Measurements from ENCODE around the gene GRM1. TPM values are rescaled to one million over a fixed set of nuclear protein-coding genes. Genes with fewer than 3 reads are reported as not detected.

GRM1 gene
- total RNA-seq, 2 donors from 2014 or later: not detected

DNA sequence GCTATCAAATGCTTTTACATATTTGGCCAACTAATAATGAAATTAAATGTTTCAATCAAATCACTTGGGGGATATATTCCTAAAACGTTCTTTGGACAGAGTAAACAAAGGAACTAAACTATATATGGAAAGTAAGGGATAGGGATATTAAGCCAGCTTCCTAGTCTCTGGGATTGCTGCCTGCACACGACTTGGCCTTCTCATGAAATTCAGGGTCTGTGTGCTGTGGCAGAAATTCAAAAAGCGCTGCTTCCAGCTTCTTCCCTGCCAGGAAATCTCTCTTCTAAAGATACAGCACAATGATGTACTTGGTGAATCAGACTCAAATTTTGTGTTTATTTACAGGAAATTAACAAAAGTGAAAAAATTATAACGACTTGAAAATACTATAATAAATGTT, 308.5 kb downstream of the GRM1 start:
- no peaks in the 10 kb centered on the region for H3K27me3 Mint-ChIP-seq (ENCODE audit: low read depth)
- H3K27ac Mint-ChIP-seq: no peak overlapping the region
- ATAC-seq (replicated peaks in 1 of 2) (no peak), DNase-seq (no peak)
- no peaks in the 10 kb centered on the region for H3K36me3 Mint-ChIP-seq (ENCODE audit: insufficient read depth in 2 of 2)
- no peak overlapping the region for H3K4me3 Mint-ChIP-seq
- no peaks in the 10 kb centered on the region for H3K9me3 Mint-ChIP-seq
- no peaks in the 10 kb centered on the region for H3K4me1 Mint-ChIP-seq (ENCODE audit: low read depth)

DNA sequence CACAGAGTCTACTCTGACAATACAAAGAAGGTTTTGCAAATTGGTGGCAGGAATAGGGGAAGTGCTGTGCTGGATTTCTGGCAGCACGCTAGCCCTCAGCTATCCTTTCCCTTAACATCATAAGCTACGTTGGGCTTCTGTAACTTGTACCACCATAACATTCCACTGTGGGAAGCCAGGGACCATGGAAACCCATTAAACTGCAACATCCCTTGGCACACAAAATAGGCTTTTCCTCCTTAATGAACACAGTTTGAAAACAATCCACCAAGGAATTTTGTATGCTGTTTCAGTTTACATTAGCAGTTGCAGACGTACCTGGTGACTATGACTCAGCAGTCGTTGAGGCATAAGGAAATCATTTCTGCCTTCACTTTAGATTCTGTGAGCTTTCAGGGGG, 310.9 kb downstream of the GRM1 start:
- Mint-ChIP-seq H3K9me3 (no peaks in the 10 kb centered on the region), H3K27me3 (ENCODE audit: low read depth) (no peaks in the 10 kb centered on the region), H3K27ac (no peak overlapping the region), H3K4me3 (no peak overlapping the region), H3K4me1 (ENCODE audit: low read depth) (no peaks in the 10 kb centered on the region), H3K36me3 (ENCODE audit: insufficient read depth in 2 of 2) (no peaks in the 10 kb centered on the region)
- DNase-seq (no peak), ATAC-seq (replicated peaks in 1 of 2) (no peak)

DNA sequence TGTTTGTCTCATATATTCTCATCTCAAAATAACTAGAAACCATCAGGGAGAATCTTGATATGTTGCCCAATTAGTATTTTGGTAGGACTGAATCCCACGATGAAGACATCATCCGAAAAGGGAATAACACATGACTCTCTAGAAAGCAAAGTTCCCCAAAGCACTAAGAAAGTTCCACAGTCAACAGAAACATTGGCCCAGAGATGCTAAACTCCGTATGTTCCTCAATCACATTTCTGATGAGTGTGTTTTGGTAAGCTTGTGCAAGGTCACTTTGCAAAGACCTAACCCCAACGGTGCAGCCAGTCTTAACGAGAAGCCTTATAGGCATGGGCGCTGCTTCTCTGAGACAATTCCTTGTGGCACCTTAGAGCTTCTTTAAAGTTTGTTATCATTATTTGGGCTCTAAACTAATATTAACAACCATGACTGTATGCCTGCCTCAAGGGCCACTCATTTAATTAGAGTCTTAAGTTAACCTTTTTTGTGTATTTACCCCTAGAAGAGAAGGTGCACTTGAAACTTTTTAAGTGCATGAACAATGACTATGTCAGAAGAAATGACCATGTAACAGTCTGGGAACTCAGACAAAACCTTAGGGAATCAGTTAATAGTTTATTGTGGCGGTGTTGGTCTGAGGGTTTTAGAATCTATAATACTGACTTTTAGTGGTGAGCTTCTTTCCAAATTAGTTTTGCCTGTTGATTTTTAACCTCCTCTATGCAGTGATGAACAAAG, 312.8 kb downstream of the GRM1 start:
- no peaks in the 10 kb centered on the region for H3K36me3 Mint-ChIP-seq (ENCODE audit: insufficient read depth in 2 of 2)
- DNase-seq: no peak
- no peak overlapping the region for H3K27ac Mint-ChIP-seq
- H3K9me3 Mint-ChIP-seq: no peaks in the 10 kb centered on the region
- H3K4me3 Mint-ChIP-seq: no peak overlapping the region
- no peak for ATAC-seq (replicated peaks in 1 of 2)
- H3K27me3 Mint-ChIP-seq (ENCODE audit: low read depth): no peaks in the 10 kb centered on the region
- H3K4me1 Mint-ChIP-seq (ENCODE audit: low read depth): no peaks in the 10 kb centered on the region

DNA sequence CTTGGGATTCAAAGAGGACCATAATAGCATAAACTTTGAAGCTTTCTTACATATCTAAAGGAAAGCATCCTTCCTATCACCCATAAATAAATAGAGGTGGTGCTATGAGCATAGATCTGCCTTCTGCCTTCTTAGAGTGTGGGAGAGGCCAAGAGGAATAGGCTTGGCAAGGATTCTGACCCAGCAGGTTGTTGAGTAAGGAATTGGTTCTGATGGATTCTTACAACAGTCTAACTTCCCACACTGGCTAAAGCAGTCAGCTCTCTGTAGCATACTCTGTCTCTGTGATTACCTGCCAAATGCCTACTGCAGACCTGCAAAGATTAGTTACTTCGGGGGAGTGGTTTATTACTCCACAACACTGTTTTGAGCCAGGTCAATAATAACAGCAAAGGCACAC, 316.7 kb downstream of the GRM1 start:
- H3K4me1 Mint-ChIP-seq (ENCODE audit: low read depth): no peaks in the 10 kb centered on the region
- no peak for ATAC-seq (replicated peaks in 1 of 2)
- H3K9me3 Mint-ChIP-seq: no peaks in the 10 kb centered on the region
- no peaks in the 10 kb centered on the region for H3K36me3 Mint-ChIP-seq (ENCODE audit: insufficient read depth in 2 of 2)
- H3K27me3 Mint-ChIP-seq (ENCODE audit: low read depth): no peaks in the 10 kb centered on the region
- DNase-seq: no peak
- no peak overlapping the region for H3K4me3 Mint-ChIP-seq
- no peak overlapping the region for H3K27ac Mint-ChIP-seq

DNA sequence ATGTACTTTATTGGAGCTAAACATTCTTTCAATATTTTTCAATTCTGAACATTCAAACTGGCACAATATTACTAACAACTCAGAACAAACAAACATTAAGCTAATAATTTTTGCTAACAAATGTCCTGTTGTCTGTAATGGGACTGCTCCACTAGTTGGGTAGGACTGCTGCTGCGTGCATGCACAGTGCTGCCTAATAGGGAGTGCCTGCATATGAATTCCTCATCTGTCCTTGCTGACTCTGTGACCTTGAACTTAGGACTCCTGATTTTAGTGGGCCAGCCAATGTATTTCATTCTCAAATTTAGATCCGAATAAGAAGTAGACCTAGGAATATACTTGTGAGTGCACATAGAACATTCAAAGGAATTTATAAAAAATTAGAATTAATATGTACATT, 318.2 kb downstream of the GRM1 start:
- DNase-seq: no peak
- Mint-ChIP-seq H3K4me3 (no peak overlapping the region), H3K9me3 (no peaks in the 10 kb centered on the region), H3K36me3 (ENCODE audit: insufficient read depth in 2 of 2) (no peaks in the 10 kb centered on the region), H3K27me3 (ENCODE audit: low read depth) (no peaks in the 10 kb centered on the region), H3K4me1 (ENCODE audit: low read depth) (no peaks in the 10 kb centered on the region), H3K27ac (no peak overlapping the region)
- ATAC-seq (replicated peaks in 1 of 2): no peak

DNA sequence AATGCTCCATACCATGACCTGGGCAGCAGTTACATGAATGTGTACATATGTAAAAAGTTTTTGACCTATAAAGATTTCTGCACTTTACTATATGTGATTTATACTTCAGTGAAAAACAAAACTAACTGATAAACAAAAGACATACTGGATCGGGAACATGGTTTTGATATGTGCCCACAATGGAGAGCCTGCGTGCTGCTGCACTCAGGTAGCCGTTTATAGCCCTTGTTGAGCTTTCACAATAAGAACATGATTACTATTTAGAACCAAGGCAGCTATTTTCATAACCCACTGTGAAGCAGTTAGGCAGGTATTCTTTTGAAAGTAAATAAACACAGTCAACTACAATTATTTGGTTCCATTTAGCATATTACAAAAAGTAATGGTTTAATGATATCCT, 318.8 kb downstream of the GRM1 start:
- no peaks in the 10 kb centered on the region for H3K27me3 Mint-ChIP-seq (ENCODE audit: low read depth)
- DNase-seq: no peak
- ATAC-seq (replicated peaks in 1 of 2): no peak
- no peaks in the 10 kb centered on the region for H3K4me1 Mint-ChIP-seq (ENCODE audit: low read depth)
- no peak overlapping the region for H3K27ac Mint-ChIP-seq
- H3K4me3 Mint-ChIP-seq: no peak overlapping the region
- H3K9me3 Mint-ChIP-seq: no peaks in the 10 kb centered on the region
- no peaks in the 10 kb centered on the region for H3K36me3 Mint-ChIP-seq (ENCODE audit: insufficient read depth in 2 of 2)

DNA sequence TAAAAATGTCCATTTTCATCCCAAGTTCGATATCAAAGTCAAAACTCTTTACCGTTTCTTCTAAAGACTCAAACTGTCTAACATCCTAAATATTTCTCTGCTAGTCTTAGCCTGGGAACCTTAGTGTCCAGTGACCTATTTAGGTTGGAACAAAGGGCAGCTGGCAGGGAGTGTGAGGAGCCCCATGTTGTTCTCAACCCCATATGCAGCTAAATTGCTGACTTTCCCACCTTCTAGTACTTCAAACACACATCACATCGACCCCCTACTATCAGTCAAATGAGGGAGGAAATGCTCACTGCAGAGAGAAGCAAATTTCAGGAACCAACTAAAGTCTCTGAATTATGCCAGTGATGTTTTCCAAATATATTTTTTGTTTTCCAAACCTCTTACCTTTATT, 322.2 kb downstream of the GRM1 start:
- no peak overlapping the region for H3K4me3 Mint-ChIP-seq
- DNase-seq (no peak), ATAC-seq (replicated peaks in 1 of 2) (no peak)
- H3K9me3 Mint-ChIP-seq: no peaks in the 10 kb centered on the region
- no peak overlapping the region for H3K27ac Mint-ChIP-seq
- no peaks in the 10 kb centered on the region for H3K4me1 Mint-ChIP-seq (ENCODE audit: low read depth)
- H3K27me3 Mint-ChIP-seq (ENCODE audit: low read depth): no peaks in the 10 kb centered on the region
- no peaks in the 10 kb centered on the region for H3K36me3 Mint-ChIP-seq (ENCODE audit: insufficient read depth in 2 of 2)

DNA sequence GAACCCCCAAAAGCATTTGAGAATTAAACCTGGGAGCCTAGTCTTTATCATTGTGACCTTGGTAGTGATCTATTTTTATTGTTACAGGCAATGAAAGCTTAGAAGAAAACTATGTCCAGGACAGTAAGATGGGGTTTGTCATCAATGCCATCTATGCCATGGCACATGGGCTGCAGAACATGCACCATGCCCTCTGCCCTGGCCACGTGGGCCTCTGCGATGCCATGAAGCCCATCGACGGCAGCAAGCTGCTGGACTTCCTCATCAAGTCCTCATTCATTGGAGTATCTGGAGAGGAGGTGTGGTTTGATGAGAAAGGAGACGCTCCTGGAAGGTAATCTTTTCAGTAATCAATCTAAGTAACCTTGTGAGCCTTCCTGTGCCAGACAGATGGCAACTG, 323.3 kb downstream of the GRM1 start:
- Mint-ChIP-seq H3K9me3 (no peaks in the 10 kb centered on the region), H3K36me3 (ENCODE audit: insufficient read depth in 2 of 2) (no peaks in the 10 kb centered on the region)
- ATAC-seq (replicated peaks in 1 of 2): no peak

DNA sequence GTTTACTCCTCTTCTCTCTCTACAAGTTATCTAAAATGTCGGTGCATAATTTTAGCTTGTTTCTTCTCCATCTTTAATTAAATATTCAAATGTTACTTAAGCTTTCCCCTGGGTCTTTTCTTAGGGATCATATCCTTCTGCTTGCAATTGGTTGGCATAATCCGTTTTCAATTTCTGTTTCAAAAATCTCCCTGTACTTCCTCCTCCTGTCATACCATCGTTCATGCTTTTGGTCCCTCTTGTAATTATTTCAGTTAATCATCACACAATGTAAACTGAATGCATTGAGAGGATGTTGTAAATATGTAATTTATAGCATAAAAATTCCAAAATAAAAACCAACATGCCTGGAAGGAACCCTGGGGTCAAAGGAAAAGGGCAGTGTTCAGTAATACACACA, 325.6 kb downstream of the GRM1 start:
- no peak for DNase-seq
- Mint-ChIP-seq H3K27ac (no peak overlapping the region), H3K4me1 (ENCODE audit: low read depth) (peaks cover 14% of the 10 kb centered on the region), H3K27me3 (ENCODE audit: low read depth) (no peaks in the 10 kb centered on the region), H3K9me3 (peaks cover 0 to 2% of the 10 kb centered on the region in 2 donors), H3K36me3 (ENCODE audit: insufficient read depth in 2 of 2) (no peaks in the 10 kb centered on the region), H3K4me3 (no peak overlapping the region)
- ATAC-seq (replicated peaks in 1 of 2): no peak

More for the DNA sequence above, 323.3 kb downstream of the GRM1 start:
- Mint-ChIP-seq H3K27ac (no peak overlapping the region), H3K4me3 (no peak overlapping the region), H3K27me3 (ENCODE audit: low read depth) (no peaks in the 10 kb centered on the region), H3K4me1 (ENCODE audit: low read depth) (no peaks in the 10 kb centered on the region)
- no peak for DNase-seq

DNA sequence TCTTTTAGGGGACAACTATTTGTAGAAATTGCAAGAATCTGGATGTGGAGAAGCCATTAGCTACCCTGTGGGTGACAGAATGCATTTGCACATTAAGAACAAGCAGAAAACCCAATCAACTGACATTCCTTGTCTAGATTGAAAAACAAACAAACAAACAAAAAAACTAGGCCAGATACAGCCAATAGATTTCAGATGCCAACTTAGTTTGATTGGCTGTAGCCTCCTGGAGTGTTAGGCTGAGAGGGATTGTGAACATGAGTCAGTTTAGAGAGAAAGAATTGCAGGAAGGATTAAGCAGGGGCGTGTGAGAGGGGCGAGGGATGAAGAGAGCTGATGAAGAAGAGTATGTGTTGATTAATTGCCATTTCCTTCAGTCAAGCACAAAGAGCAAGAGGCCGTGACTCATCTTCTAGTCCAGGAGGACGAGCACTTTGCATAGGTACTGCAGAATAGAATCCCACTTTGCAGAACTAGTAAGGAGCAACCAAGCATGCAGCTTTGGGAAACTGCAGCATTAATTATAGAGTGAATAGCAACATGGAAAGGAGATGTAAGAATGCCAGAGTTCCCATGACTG, 326.7 kb downstream of the GRM1 start:
- H3K9me3 Mint-ChIP-seq: peaks cover 0 to 2% of the 10 kb centered on the region in 2 donors
- no peak overlapping the region for H3K4me3 Mint-ChIP-seq
- H3K27ac Mint-ChIP-seq: no peak overlapping the region
- no peaks in the 10 kb centered on the region for H3K36me3 Mint-ChIP-seq (ENCODE audit: insufficient read depth in 2 of 2)
- peaks cover 14% of the 10 kb centered on the region for H3K4me1 Mint-ChIP-seq (ENCODE audit: low read depth)
- ATAC-seq (replicated peaks in 1 of 2): no peak
- H3K27me3 Mint-ChIP-seq (ENCODE audit: low read depth): peaks cover 2% of the 10 kb centered on the region
- no peak for DNase-seq

DNA sequence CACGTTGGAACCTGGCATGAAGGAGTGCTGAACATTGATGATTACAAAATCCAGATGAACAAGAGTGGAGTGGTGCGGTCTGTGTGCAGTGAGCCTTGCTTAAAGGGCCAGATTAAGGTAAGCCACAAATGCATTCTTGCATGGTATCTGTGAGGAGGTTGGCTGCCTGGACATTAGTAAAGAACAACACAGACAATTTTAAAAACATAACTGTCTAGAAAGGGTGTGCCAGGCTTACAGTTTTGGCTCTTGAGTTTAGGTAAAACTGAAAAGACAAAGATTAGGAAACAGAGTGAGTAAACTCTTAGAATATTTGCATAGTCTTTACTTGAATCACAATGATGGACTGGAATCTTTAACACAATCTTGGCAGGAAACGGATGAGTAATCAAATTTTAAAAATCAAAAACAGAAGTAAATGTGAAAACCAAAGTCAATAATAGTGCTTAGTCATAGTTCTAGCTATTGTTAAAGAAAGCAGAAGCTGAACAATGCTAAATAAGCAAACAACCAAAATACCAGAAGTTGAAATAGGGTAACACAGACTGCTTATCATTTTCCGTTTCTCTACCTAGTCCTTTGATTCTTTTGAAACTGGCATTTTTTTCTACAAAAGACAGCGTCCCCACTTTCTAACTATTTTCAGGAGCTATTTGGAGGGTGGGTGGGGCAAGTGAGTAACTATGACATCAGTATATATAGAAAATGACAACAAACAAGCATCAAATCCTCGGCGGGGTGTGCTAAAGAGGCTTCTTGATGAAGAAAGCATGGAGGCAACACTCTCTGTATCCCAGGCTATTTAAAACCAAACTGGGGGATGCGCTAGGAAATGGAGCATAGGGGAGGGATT, 328.9 kb downstream of the GRM1 start:
- Mint-ChIP-seq H3K36me3 (ENCODE audit: insufficient read depth in 2 of 2) (no peaks in the 10 kb centered on the region), H3K4me3 (peak overlapping the region; percentile 6 to 11), H3K4me1 (ENCODE audit: low read depth) (peaks cover 14% of the 10 kb centered on the region), H3K9me3 (peaks cover 0 to 2% of the 10 kb centered on the region in 2 donors), H3K27me3 (ENCODE audit: low read depth) (peaks cover 13% of the 10 kb centered on the region), H3K27ac (peak overlapping the region; percentile 2)
- peak; percentile 81 to 83 for ATAC-seq (replicated peaks in 1 of 2)
- peak; percentile 1 to 4 for DNase-seq

DNA sequence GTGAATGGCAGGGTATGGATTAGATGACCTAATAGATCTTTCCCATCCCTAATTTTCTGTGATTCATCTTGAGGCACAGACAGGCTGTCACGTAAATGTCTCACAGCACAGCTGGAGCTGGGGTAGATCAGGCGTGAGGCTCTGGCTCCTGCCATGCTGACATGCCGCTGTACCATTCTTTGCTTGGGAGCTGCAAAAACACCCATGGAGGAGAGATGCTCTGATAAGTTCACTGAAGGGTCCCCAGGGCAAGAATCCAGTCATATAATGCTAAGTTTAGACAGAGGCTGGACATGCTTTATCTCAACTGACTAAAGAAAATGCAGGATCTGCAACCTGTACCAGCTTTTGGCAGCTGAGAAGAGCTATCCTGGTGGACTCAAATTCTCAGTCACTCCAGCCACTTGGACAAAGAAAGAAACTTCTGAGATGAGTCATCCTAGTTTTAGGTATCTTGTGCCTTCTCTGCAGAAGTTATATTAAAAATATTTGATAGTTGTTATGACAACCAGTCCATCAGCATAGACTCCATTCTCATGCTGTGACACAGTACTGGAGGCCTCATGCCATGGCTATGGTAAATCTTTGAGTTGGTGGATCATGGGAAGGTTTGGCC, 329.7 kb downstream of the GRM1 start:
- Mint-ChIP-seq H3K36me3 (ENCODE audit: insufficient read depth in 2 of 2) (no peaks in the 10 kb centered on the region), H3K9me3 (peaks cover 0 to 2% of the 10 kb centered on the region in 2 donors), H3K27me3 (ENCODE audit: low read depth) (peaks cover 20% of the 10 kb centered on the region), H3K4me1 (ENCODE audit: low read depth) (peaks cover 14% of the 10 kb centered on the region), H3K4me3 (peak overlapping the region; percentile 6 to 11), H3K27ac (peak overlapping the region; percentile 2)
- ATAC-seq (replicated peaks in 1 of 2) (peak in 1 of 2 donors; percentile 12), DNase-seq (no peak)

DNA sequence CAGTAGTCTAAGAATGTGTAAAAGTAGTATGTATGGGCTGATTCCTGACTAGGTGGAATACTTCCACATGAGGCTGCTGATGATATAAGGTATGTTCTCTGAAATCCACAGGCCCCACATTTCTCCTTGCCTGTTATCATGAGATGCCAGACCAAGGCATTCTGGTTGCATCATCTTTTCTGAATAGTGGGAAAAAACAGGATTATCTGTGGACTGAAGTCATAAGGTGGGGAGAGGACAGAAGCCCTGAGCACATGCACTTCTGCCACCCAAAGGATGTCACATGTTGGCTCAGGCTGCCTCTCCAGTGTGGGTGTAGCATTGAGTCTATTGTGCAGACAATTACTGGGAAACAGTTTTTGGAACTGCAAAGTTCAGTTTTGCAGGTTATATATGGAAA, 330.3 kb downstream of the GRM1 start:
- DNase-seq: no peak
- H3K27me3 Mint-ChIP-seq (ENCODE audit: low read depth): peaks cover 20% of the 10 kb centered on the region
- no peak overlapping the region for H3K27ac Mint-ChIP-seq
- peaks cover 14% of the 10 kb centered on the region for H3K4me1 Mint-ChIP-seq (ENCODE audit: low read depth)
- no peak overlapping the region for H3K4me3 Mint-ChIP-seq
- ATAC-seq (replicated peaks in 1 of 2): no peak
- H3K36me3 Mint-ChIP-seq (ENCODE audit: insufficient read depth in 2 of 2): no peaks in the 10 kb centered on the region
- H3K9me3 Mint-ChIP-seq: peaks cover 0 to 2% of the 10 kb centered on the region in 2 donors
